HG03378 (cell line): Measurements from ENCODE around the gene LAMC1.

Experiments
- ATAC-seq: cut with Tn5 transposase; IDR thresholded peaks from one replicate; pipeline ENCODE4 v1.9.1; 2021; ENCODE audit warnings: mild to moderate bottlenecking, moderate library complexity; ENCODE audit not compliant: unreplicated experiment

The LAMC1 gene

DNA sequence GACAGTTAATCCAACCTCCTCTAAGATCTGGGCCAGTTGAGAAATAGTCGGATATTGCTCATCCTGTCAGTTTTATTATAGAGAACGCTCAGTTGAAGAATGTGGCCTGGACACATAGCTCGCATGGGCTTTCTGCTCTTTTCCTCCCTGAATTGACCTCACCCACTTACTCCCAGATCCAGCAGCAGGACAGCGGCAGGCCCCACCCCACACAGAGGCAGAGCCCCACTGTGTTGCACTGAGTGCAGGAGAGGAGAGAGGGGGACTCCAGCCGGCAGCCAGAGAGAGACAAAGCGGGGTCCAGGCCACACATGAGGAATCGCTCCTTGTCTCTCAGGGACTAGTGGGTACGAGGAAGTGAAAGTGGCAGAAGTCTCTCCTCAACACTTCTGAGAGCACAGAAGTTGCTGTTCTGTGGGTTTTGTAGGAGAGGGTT, 78.6 kb downstream of the LAMC1 start:
- ATAC-seq = no peak

DNA sequence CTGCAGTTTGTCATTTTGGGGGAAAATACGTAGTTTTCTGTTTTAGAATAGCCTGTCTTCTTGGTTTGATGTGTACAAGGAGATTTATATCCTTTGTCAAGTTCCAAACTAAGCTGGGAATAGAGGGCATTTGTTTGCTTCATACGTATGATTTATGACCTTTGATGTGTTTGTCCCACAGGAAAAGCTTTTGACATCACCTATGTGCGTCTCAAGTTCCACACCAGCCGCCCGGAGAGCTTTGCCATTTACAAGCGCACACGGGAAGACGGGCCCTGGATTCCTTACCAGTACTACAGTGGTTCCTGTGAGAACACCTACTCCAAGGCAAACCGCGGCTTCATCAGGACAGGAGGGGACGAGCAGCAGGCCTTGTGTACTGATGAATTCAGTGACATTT, 79.9 kb downstream of the LAMC1 start:
- no peak for ATAC-seq

DNA sequence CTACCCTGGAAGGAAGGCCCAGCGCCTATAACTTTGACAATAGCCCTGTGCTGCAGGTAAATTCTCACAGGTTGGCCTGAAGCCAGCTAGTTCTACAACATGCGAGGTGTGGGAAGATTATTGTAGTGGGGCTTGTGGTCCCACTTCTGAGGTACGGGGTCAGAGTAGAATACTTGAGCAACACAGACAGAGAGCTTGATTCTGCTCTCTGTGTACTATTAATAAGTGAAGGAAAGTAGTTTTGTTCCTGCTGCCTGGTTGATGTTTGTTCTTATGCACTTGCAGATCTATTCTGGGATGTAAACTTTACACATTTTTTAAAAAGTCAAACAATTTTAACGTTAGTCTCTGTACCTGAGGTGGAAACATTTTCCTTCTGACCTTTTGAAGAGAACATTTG, 80.4 kb downstream of the LAMC1 start:
- no peak for ATAC-seq

DNA sequence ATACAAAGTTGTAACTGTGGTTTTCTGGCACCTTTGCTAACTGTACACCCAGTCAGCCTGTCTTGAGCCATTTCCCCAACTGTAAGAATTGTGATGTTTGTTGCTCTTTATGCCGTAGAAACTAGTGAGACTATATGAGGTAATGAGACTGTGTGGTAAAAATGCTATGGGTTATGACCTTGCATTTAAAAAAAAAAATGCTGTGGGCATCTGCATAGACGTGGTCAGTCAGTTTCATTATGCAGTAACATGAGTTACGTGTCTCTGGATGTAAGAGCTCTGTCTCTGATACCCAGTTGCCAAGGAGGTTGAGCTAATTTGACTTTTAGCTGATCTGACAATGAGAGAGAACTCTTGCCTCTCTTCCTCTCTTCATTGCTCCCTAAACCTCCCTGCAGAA, 82.2 kb downstream of the LAMC1 start:
- no peak for ATAC-seq

DNA sequence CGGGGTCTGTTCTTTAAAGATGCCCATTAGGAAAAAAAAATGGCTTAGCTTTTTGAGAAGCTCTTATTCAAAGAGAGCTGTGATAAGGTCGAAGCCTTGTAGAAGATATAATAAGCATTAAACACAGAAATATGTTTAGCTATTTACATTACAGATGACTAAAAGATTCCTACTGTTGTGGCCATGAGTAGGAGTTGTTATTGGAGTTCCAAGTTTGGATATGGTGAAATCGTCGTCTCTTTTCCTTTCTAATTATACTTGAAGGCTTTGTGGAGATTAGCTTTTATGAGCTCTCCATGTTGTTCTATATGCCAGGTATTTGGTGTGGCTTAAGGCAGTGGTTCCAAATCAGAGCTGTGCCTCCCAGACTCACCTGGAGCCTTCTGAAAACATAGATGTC, 82.9 kb downstream of the LAMC1 start:
- ATAC-seq = no peak

DNA sequence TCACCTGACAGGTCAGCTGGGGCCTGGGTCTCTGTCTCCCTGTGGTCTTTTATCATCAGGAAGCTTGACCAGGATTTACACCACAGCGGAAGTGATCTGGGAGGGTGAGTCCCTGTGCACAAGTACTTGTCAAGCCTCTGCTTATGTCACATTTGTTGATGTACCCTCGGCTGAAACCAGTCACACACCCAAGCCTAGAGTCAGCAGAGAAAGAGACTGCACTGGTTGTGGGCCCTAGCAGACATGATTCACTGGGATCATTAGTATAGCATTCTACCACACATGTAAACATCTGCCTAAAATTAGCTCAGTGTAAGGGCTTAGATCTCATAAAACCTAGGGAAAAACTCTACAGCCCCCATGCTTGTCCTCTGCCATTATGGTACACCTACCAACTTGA, 83.5 kb downstream of the LAMC1 start:
- no peak for ATAC-seq

DNA sequence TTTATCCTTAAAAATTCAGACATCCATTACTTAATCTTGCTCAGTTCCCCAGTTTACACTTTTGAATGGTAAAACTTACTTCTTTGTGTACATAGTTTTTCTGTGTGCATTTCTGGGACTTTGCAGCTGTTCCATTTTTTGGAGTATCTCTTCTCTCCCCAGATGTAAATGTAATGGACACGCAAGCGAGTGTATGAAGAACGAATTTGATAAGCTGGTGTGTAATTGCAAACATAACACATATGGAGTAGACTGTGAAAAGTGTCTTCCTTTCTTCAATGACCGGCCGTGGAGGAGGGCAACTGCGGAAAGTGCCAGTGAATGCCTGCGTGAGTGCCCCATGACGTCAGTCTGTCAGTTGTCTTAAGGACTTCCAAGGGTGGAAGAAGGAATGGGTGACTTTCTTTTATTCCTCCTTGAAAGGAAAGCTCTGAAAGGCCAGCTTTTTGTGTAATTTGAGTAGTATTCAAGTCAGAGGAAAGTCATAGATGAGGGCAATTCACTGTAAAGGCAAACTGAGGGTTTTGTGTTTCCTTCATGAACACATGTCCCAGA, 87.2 kb downstream of the LAMC1 start:
- no peak for ATAC-seq

DNA sequence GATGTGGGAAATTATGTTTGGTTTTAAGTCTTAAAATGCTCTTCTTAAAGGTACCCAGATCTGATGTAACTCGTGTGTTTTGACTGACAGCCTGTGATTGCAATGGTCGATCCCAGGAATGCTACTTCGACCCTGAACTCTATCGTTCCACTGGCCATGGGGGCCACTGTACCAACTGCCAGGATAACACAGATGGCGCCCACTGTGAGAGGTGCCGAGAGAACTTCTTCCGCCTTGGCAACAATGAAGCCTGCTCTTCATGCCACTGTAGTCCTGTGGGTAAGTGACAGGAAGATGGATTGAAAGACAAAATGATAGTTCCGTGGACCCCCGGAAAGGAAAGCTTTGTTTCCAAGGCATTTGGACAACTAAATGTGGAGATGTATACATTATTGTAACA, 91.2 kb downstream of the LAMC1 start:
- no peak for ATAC-seq

DNA sequence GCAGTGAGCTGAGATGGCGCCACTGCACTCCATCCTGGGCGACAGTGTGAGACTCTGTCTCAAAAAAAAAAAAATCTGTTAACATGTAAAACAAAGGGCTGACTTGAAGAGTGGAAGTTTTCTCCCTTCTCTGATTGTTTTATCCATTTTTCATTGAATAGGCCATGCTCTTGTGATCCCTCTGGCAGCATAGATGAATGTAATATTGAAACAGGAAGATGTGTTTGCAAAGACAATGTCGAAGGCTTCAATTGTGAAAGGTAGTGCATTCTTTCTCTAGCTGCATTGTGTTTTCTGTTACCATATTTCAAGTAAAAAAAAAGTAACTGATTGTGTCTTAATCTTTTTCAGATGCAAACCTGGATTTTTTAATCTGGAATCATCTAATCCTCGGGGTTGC, 93.2 kb downstream of the LAMC1 start:
- no peak for ATAC-seq

DNA sequence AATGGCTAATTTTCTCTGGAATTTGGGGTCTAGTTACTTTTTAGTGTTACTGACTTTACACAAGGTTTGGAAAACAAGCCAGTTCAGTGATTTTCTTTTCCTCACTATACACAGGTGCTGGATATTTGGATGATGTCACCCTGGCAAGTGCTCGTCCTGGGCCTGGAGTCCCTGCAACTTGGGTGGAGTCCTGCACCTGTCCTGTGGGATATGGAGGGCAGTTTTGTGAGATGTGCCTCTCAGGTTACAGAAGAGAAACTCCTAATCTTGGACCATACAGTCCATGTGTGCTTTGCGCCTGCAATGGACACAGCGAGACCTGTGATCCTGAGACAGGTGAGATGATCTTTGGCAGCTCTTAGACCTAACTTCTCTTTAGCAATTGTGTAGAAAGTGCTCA, 98.4 kb downstream of the LAMC1 start:
- no peak for ATAC-seq

DNA sequence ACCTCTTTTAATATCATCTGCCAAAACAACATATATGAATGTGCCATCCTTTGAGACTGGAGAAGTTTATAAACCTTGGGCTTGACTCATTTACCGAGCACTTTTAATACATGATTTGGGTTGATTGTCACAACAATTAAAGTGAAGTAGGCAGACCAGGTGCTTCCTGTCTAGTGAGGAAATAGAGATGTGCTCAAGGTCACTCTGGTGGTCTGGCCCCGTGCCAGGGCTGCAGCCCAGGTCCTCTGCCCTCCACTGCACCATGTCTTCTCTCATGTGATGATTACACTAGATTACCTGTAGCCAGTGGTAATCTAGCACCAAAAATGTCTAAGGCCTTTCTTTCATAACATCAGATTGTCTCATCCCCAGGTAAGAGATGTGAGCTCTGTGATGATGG, 101.0 kb downstream of the LAMC1 start:
- no peak for ATAC-seq

DNA sequence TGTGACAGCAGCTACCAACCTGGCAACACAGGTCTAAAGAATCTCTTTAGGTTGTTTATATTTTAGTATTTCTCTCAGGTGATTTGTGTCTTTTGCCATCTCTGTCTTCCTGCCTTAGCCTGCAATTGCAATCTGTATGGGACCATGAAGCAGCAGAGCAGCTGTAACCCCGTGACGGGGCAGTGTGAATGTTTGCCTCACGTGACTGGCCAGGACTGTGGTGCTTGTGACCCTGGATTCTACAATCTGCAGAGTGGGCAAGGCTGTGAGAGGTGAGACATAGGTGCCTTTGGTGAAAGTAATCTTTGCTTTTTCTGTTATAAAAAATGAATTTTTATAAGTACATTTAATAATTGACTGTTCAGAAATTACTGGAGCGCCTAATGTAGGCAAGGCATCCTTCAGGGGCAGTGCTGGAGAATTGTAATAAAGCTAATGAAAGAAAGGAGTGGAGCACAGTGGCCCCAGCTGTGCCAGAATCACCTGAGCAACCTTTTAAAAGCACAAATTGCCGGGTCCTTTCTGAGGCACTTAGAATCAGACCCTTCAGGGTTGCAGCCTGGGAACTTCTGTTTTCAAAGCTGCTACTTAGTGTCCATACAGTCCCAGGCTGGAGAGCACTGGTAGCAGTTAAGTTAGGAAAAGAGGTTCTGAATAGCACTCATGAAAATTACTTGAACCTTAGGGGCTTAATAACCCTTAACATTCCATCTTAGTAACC, 102.2 kb downstream of the LAMC1 start:
- ATAC-seq = no peak

DNA sequence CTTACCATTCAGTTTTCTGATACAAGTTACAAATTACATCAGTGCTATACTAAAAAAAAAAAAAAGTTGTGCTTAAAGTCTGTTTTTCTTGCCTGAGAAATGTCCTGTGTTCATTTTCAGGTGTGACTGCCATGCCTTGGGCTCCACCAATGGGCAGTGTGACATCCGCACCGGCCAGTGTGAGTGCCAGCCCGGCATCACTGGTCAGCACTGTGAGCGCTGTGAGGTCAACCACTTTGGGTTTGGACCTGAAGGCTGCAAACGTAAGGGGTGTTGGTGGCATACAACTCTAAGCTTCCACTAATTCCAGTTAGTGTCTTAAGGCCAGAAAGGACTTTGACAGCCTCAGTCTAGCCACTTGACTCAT, 102.8 kb downstream of the LAMC1 start:
- no peak for ATAC-seq

DNA sequence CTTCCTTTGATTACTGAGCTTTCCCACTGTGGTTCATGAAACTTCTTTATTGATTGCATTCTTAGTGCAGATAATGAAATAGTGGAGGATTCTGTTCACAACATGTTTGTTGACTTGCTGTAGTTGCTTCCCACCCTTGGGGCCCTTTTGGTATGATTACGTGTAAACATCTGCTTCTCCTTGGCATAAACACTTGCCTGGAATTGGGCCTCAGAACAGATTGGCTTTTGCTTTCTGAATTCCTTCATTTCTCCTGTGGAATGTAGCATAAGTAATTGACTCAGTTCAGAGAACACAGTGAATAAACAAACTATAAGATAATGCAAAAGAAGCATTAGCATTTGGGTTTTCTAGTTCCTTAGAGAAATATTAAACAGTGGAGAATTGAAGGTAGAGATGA, 103.3 kb downstream of the LAMC1 start:
- no peak for ATAC-seq

DNA sequence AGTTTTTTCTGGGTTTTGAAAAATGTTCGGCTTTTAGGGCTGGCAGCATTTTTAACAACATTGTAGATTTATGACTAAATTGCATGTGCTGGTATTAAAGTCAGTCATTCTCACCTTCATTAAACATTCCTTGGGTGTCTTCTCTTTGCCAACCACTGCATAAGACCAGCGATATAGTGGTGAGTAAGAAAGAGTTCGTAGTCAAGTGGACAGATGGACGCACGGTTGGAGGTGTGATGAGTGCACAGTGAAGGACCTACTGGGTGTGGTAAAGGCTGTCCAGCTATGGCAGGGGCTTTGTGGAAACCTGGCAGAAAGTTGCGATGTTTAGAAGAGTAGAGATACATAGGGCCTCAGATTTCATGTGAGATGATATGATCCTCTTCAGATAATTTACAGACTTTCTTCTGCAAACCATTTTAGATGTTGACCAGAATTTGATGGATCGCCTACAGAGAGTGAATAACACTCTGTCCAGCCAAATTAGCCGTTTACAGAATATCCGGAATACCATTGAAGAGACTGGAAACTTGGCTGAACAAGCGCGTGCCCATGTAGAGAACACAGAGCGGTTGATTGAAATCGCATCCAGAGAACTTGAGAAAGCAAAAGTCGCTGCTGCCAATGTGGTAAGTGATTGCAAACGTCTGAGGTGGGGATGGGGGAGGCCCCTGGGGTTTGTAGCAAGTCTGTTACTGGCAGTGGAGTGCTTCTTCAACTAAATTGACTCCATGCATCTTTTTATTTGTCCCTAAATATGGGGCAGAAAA, 106.9 kb downstream of the LAMC1 start:
- no peak for ATAC-seq

DNA sequence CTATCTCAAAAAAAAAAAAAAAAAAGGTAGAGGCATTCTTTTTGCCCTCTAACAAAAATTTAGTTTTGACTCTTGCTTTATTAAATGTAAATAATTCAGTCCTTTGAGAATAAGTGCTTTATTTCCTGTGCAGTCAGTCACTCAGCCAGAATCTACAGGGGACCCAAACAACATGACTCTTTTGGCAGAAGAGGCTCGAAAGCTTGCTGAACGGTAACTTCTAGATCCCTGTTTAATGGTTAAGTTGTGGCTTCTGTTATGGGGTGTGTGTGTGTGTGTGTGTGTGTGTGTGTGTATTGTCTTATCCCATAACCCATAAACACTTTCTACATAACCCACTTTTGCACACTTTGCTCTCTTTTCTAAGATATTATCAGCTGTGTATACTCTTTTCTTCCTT, 107.9 kb downstream of the LAMC1 start:
- ATAC-seq = no peak

DNA sequence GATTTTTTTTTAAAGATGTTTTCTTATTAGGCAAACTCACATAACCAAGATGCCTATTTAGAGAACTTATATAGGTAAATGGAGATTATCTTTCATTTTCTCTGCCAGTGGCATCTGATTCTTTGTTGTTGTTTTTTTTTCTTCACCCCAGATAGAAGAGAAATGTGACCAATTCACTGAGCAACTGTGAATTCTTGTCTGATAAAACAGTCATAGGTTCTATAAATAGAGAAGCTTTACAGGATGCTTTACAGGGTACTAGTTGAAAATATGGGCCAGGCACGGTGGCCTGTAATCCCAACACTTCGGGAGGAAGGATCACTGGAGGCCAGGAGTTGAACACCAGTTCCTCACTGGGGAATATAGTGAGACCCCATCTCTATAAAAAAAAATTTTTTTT, 112.1 kb downstream of the LAMC1 start:
- no peak for ATAC-seq

DNA sequence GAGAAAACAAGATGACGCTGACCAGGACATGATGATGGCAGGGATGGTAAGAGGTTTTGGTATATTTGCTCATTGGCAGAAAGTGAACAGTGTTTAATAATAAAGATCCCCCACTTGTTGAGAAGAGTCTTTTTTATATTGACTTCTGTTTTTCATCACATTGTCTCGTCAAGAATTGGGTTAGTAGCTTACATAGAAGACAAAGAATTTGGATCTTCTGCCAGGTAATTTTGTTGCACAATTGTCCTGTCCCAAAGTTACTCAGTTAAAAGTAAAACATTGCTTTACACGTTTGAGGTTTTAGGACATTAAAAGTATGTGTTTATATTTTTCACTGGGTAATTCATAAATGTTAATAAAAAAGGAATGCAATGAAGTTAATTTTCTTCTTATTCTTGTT, 114.6 kb downstream of the LAMC1 start:
- no peak for ATAC-seq

DNA sequence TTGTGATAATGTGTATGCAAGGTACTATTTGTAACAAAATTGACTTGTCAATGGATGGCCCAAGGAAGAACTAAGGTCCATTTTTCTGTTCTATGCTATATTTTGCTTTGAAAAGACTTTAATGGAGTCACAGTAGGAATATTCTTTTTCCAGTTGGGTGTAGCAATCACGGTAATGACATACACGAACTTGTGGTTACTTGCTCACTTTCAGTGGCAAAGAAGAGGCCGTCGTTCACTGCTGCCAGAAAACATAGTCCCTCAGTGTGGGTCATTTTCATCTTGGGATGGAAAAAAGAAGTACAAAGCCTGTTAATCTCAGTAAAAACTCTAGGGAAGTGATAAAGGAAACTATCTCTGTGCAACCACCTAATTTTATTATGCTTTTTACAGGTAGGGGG, 115.1 kb downstream of the LAMC1 start:
- ATAC-seq = no peak

DNA sequence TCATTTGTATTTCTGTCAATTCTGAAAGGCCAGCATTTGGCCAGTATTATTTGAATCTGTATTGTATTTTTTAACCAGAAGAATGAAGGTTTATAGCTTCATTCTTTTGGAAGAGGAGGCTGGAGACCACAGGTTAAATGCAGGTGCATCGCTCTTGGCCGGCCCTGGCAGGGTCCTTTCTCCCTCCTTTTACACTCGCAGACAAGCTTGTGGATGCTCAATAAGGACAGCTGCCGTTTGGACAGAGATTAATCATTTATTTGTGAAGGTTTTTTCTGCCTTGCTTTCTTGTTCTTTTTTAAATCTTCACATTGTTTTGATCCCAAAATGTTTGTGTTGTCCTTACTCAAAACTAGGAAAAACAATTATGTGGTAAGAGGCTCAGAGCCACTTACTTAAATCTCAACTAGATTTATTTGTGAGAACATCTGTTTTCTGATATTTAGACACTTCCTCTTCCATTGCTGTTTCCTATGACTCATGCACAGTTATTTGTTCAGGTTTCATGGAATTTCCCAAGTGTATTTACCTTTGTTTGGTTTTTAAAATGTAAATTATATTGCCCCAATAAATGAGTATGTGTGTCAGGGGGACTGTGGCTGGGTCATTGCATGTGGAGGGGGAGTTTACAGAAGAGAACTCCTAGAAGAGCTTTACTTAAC, 116.2 kb downstream of the LAMC1 start:
- no peak for ATAC-seq

DNA sequence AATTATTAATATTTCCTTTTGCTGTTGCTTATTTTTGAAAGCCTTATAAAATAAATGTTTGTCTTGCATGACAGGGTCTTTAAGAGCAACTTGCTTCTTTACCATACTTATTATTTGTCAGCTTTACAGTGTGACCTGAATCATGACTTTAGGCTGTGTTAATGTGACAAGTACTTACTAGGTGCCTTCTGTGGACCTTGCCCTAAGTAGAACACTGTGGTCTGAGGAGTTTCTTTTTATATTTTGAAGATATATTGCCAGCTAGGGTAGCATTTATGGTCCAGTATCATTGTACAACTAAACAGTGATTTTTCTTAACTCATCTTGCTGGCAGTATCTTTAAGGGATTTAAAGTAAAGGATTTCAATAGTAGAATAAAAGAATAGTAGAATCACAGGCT, 117.4 kb downstream of the LAMC1 start:
- ATAC-seq = no peak

DNA sequence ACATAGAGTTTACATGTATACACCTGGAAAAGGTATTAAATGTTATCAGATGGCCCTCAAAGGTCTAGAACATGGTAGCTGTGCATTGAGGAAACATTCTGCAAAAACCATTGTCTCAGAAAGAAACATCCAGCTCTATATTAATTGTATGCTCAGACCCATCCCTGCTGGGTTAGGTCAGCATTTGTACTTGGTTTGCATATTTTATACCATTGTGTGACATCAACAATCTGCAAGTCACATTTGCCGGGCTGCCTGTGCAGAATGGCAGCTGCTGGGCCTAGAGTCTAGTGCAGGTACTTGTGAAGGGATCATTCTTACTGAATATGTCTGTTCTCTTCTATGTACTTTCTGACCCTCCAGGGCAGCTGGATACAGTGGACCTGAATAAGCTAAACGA, 119.0 kb downstream of the LAMC1 start:
- ATAC-seq = no peak
